DOHH2 (cell line): ENCODE data around the gene ELOVL6.

ENCODE experiments used
- H3F3A ChIP-seq: fragments of 200-600 bp; sonication (generic), shearing (Covaris generic); 2 replicates; pipeline ENCODE4 v1.6.0; 2016; ENCODE audit warnings: antibody characterized with exemption, mild to moderate bottlenecking; ENCODE audit not compliant: control insufficient read depth, insufficient read depth
- H3K27ac ChIP-seq: fragments of 200-600 bp; sonication (generic); 2 replicates; pipeline ENCODE4 v1.5.1; 2014; ENCODE audit warnings: low read depth, mild to moderate bottlenecking, low read length, moderate library complexity
- H3K27me3 ChIP-seq: fragments of 200-600 bp; sonication (generic); 2 replicates; pipeline ENCODE4 v1.6.1; 2014; ENCODE audit warnings: mild to moderate bottlenecking, low read length, mixed read lengths; ENCODE audit not compliant: control insufficient read depth
- H3K36me3 ChIP-seq: fragments of 200-600 bp; sonication (generic); 2 replicates; pipeline ENCODE4 v1.6.1; 2014; ENCODE audit warnings: mild to moderate bottlenecking, low read length, moderate library complexity, mixed read lengths; ENCODE audit not compliant: control insufficient read depth
- H3K4me1 ChIP-seq: fragments of 200-600 bp; sonication (generic); 2 replicates; pipeline ENCODE4 v1.6.1; 2014; ENCODE audit warnings: mild to moderate bottlenecking, low read length, mixed read lengths; ENCODE audit not compliant: control insufficient read depth
- H3K4me2 ChIP-seq: fragments of 200-600 bp; sonication (generic); 2 replicates; pipeline ENCODE4 v1.6.0; 2014; ENCODE audit warnings: mild to moderate bottlenecking, low read length, moderate library complexity
- H3K4me3 ChIP-seq: fragments of 200-600 bp; sonication (generic); 2 replicates; pipeline ENCODE4 v1.5.1; 2014; ENCODE audit warnings: mild to moderate bottlenecking, low read length, mixed read lengths
- H3K79me2 ChIP-seq: fragments of 200-600 bp; sonication (generic); 2 replicates; pipeline ENCODE4 v1.6.1; 2014; ENCODE audit warnings: mild to moderate bottlenecking, low read length, mixed read lengths; ENCODE audit not compliant: control insufficient read depth
- H3K9me2 ChIP-seq: fragments of 200-600 bp; sonication (generic); replicated peaks from 2 replicates; pipeline ENCODE4 v1.6.1; 2014; ENCODE audit warnings: mild to moderate bottlenecking, low read length, mixed read lengths; ENCODE audit not compliant: control insufficient read depth
- H3K9me3 ChIP-seq: fragments of 200-600 bp; sonication (generic); 2 replicates; pipeline ENCODE4 v1.6.1; 2014; ENCODE audit warnings: antibody characterized with exemption, low read length, mixed read lengths; ENCODE audit not compliant: control insufficient read depth, insufficient read depth
- H4K20me1 ChIP-seq: fragments of 200-600 bp; sonication (generic); 2 replicates; pipeline ENCODE4 v1.6.0; 2014; ENCODE audit warnings: low read depth, mild to moderate bottlenecking, antibody characterized with exemption, low read length, moderate library complexity; ENCODE audit not compliant: control insufficient read depth, insufficient read depth
- CTCF ChIP-seq: fragments of 200-600 bp; sonication (generic); IDR thresholded peaks from one replicate; pipeline ENCODE4 v1.5.1; 2014; ENCODE audit warnings: antibody characterized with exemption, mild to moderate bottlenecking, low read depth, low read length; ENCODE audit not compliant: poor library complexity, severe bottlenecking
- EZH2phosphoT487 ChIP-seq: fragments of 200-600 bp; sonication (generic); IDR thresholded peaks from 2 replicates; pipeline ENCODE4 v1.6.1; 2017; ENCODE audit warnings: borderline replicate concordance, mild to moderate bottlenecking, antibody characterized with exemption, low read length, moderate library complexity, mixed read lengths

The ELOVL6 gene

GRCh38 chr4:110025718-110026117, 172.7 kb downstream of the ELOVL6 start:
- Histone ChIP-seq H3K4me3 (no peak overlapping the region), H3F3A (no peaks in the 10 kb centered on the region), H3K4me1 (no peaks in the 10 kb centered on the region), H4K20me1 (no peaks in the 10 kb centered on the region), H3K4me2 (no peak overlapping the region), H3K9me3 (peaks cover 2% of the 10 kb centered on the region; the same call in 1 of the 2 replicates), H3K27me3 (no peaks in the 10 kb centered on the region), H3K27ac (no peak overlapping the region), H3K79me2 (no peaks in the 10 kb centered on the region), H3K36me3 (no peaks in the 10 kb centered on the region), H3K9me2 (no peaks in the 10 kb centered on the region)
- TF ChIP-seq EZH2phosphoT487 (no peak), CTCF (no peak)

- Histone ChIP-seq H3K9me2 (no peaks in the 10 kb centered on the region), H3K27ac (no peak overlapping the region), H3K27me3 (no peaks in the 10 kb centered on the region; the same call in 1 of the 2 replicates), H3K4me3 (no peak overlapping the region), H3K4me1 (no peaks in the 10 kb centered on the region), H3K9me3 (no peaks in the 10 kb centered on the region), H4K20me1 (no peaks in the 10 kb centered on the region), H3K4me2 (no peak overlapping the region), H3K36me3 (no peaks in the 10 kb centered on the region), H3K79me2 (no peaks in the 10 kb centered on the region), H3F3A (no peaks in the 10 kb centered on the region)
- TF ChIP-seq CTCF (no peak), EZH2phosphoT487 (no peak)
Measured at GRCh38 chr4:110025056-110025455, 173.4 kb downstream of the ELOVL6 start.

GRCh38 chr4:110022457-110022856, 176.0 kb downstream of the ELOVL6 start:
- Histone ChIP-seq H3K4me2 (no peak overlapping the region), H4K20me1 (no peaks in the 10 kb centered on the region), H3K36me3 (no peaks in the 10 kb centered on the region), H3K4me1 (no peaks in the 10 kb centered on the region), H3F3A (no peaks in the 10 kb centered on the region), H3K27ac (no peak overlapping the region), H3K27me3 (no peaks in the 10 kb centered on the region; the same call in 1 of the 2 replicates), H3K4me3 (no peak overlapping the region), H3K9me3 (no peaks in the 10 kb centered on the region), H3K79me2 (no peaks in the 10 kb centered on the region), H3K9me2 (no peaks in the 10 kb centered on the region)
- no peak for TF ChIP-seq EZH2phosphoT487
- TF ChIP-seq CTCF = no peak
